ENCODE data around the gene EPC1.

GRCh38 chr10:32299354-32299980 is 47.5 kb downstream of the EPC1 start:
- TF ChIP-seq, protein P1, sequence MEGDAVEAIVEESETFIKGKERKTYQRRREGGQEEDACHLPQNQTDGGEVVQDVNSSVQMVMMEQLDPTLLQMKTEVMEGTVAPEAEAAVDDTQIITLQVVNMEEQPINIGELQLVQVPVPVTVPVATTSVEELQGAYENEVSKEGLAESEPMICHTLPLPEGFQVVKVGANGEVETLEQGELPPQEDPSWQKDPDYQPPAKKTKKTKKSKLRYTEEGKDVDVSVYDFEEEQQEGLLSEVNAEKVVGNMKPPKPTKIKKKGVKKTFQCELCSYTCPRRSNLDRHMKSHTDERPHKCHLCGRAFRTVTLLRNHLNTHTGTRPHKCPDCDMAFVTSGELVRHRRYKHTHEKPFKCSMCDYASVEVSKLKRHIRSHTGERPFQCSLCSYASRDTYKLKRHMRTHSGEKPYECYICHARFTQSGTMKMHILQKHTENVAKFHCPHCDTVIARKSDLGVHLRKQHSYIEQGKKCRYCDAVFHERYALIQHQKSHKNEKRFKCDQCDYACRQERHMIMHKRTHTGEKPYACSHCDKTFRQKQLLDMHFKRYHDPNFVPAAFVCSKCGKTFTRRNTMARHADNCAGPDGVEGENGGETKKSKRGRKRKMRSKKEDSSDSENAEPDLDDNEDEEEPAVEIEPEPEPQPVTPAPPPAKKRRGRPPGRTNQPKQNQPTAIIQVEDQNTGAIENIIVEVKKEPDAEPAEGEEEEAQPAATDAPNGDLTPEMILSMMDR (IDR thresholded peaks at IDR 0.05; ENCODE audit: low read length) = no peak
- no peak for TF ChIP-seq EZH2 (IDR thresholded peaks at IDR 0.05; ENCODE audit: borderline replicate concordance, low read length)
